Fibroblast of skin of scalp (primary cell): ENCODE results near the gene ARHGEF17.

Experiments
- DNase-seq: peaks from one replicate; pipeline ENCODE4 v3.0.0-alpha.2; 2013

Gene ARHGEF17

GRCh38 chr11:73313652-73314051, 5.6 kb downstream of the ARHGEF17 start:
- DNase-seq, result no peak

GRCh38 chr11:73314117-73314961, 6.3 kb downstream of the ARHGEF17 start:
- DNase-seq, result peak; percentile 77

- DNase-seq, result peak; percentile 43
Observed at GRCh38 chr11:73315293-73316020, 7.4 kb downstream of the ARHGEF17 start.

- DNase-seq, result no peak
Observed at GRCh38 chr11:73316422-73316821, 8.3 kb downstream of the ARHGEF17 start.

GRCh38 chr11:73317373-73317772, 9.3 kb downstream of the ARHGEF17 start:
- DNase-seq, result no peak

- no peak for DNase-seq
Observed at GRCh38 chr11:73317803-73318202, 9.7 kb downstream of the ARHGEF17 start.

- no peak for DNase-seq
Observed at GRCh38 chr11:73318501-73319011, 10.5 kb downstream of the ARHGEF17 start.

- peak; percentile 65 for DNase-seq
Observed at GRCh38 chr11:73320763-73321603, 12.9 kb downstream of the ARHGEF17 start.

- peak; percentile 73 for DNase-seq
Observed at GRCh38 chr11:73321604-73322381, 13.7 kb downstream of the ARHGEF17 start.

- DNase-seq, result peak; percentile 29
Observed at GRCh38 chr11:73322382-73323306, 14.6 kb downstream of the ARHGEF17 start.

- DNase-seq, result peak; percentile 90
Observed at GRCh38 chr11:73323464-73323863, 15.4 kb downstream of the ARHGEF17 start.

GRCh38 chr11:73324116-73324515, 16.0 kb downstream of the ARHGEF17 start:
- no peak for DNase-seq

GRCh38 chr11:73324665-73325035, 16.6 kb downstream of the ARHGEF17 start:
- peak; percentile 38 for DNase-seq

- peak; percentile 73 for DNase-seq
Observed at GRCh38 chr11:73325036-73325981, 17.2 kb downstream of the ARHGEF17 start.

- DNase-seq, result peak; percentile 29
Observed at GRCh38 chr11:73326929-73327811, 19.1 kb downstream of the ARHGEF17 start.

- DNase-seq, result no peak
Observed at GRCh38 chr11:73327812-73328364, 19.8 kb downstream of the ARHGEF17 start.

GRCh38 chr11:73330569-73331093, 22.6 kb downstream of the ARHGEF17 start:
- peak; percentile 49 for DNase-seq
